NCI-H446 treated with DMSO at 0.1 percent for 48 hours (cell line): Measurements from ENCODE around the gene TBX15.
A peak's percentile ranks its signal among the peaks of the same experiment; 100 is the strongest.
"Not testable (repeated sequence)": the region's sequence is repeated elsewhere in the genome, so short reads cannot be mapped to it uniquely, and the experiment has no call there.

ENCODE experiments used
- DNase-seq: peaks from one replicate; lab custom pipeline; 2025; lab: John Stamatoyannopoulos, UW

The TBX15 gene

DNA sequence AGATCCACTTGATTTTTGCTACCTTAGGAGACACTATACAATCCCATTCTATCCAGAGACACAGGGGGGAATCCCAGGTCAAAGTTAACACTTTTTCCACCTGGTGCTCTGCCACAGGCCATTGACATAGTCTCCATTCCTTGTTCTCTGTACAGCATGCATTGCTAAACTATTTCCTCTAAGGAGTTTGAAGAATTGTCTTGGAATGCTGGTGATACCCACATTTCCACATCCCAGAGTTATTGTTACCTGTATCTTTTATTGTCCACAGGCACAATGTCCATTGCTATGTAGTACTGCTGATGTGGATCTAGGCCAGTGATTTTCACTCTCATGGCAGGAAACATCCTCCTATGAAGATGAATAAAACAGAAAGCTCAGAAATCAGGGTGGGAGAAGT lies 61.9 kb downstream of the TBX15 start:
- no peak for DNase-seq

DNA sequence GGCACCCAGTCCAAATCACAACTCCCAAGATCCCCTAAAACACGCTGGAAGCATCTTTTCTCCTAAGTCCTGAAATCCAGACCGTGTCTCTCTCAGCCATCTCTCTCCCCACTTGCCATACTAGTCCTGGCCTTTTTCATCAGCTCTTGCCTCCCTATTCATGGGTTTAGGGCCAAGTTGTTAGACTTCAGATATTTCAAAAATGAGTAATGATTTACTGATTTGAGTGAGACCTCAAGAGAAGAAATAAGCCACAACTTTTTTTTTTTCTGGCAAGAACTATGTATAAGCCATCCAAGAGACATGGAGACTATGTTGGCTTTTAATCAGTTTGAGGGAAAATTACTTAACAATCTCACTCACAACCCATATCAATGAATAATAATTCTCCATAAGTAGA lies 62.5 kb downstream of the TBX15 start:
- DNase-seq, result no peak

DNA sequence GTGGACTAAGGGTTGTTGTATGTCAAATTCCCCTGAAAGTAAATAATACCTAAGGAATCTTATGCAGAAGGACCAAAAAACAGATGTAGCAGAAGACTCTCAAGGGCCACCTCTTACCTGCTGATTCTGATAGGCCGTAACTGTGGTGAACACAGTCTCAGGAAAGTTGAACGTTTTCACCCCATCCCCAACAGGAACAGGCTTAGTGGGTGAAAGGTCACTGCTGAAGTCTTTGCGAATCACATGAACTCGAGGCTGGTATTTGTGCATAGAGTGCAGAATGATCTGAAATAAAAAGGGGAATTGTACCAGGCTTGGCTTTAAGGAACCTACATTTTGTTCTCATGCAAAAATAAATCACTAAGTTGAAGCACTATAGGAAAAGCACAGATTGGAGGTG lies 64.8 kb downstream of the TBX15 start:
- DNase-seq, result no peak

DNA sequence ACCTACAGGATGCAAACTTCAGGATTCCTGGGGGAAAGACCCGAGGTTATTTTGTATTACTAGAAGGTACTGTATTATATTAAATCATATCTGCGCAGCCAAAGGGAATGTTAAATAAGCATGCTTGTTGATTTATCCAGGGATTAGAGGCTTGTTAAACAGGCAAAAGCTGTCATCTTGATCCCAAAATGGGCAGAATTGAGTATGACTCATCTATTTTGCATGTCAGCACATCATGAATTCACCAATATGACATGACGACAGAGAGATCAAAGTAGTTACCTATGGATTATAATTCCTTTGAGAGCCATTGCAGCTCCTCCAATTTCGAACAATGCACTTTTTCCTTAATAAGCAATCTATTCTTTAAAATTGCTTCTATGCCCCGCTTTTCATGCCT lies 66.1 kb downstream of the TBX15 start:
- no peak for DNase-seq

DNA sequence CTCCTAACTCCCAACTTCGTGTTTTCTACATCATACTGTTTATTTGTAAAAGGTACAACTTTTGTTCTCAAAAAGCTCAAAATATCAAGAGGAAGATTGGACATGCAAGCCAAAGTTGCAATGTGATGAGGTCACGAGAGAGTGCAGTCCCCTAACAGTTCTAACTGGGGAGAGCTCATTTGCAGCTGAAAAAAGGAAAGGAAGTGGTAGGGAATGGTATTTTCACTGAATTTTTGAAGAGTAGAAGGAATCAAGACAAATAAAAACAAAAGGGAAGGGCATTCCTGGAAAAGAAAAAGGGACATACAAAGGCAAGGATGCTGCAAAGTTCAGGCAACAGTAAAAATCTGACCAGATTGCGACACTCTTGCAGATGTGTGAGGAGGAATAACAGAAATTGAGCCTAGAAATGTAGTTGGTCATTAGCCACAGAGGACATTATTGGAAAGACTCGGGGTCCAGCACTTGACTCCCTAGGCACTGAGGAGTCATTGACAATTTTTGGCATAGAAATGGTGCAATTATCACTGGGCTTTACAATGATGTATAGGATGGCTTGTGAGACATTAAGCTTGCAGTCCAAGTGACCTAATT lies 67.9 kb downstream of the TBX15 start:
- no peak for DNase-seq

DNA sequence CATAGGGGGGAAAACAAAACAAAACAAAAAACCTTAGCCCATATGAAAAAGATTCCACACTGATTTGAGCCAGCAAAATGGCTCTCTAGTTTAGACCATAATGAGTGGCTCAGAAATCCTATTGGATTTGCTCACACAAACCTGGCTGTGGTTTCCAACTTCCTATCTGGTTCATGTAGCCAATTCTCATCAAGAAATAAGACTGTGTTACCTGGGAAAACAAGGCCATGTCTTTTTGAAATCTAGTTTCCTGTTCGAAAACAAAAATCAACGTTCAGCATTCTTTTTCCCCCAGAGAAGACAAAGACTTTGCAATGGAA lies 69.2 kb downstream of the TBX15 start:
- DNase-seq, result no peak

DNA sequence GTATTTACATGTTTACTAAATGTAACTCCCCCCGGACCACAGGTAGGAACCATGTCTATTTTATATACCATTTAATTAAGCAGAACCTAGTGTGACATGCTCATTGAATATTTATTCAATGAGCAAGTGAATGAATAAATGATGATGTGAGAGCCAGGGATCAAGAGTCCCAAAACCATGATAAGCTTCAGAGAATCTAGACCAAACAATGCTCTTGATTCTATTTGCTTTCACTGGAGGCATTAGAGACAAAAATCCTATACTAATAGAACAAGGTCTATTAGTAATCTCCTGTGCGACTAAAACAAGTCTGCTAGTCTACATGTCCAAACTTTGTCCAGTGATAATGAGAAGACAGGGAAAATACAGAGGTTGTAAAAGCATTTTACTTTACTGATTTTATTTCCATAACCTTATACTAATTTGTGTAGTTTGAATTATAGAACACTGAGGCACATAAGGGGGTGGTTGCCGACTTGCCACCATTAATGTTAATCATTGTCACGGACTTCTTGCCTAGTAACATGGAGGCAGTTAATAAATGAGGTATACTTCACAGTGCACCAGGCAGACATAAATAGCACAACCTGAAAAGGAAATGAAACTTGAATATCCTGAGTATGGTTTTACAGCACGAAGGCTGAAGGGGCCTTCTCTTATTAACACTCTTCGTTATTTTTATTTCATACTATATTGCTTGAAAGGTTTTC lies 69.8 kb downstream of the TBX15 start:
- no peak for DNase-seq

DNA sequence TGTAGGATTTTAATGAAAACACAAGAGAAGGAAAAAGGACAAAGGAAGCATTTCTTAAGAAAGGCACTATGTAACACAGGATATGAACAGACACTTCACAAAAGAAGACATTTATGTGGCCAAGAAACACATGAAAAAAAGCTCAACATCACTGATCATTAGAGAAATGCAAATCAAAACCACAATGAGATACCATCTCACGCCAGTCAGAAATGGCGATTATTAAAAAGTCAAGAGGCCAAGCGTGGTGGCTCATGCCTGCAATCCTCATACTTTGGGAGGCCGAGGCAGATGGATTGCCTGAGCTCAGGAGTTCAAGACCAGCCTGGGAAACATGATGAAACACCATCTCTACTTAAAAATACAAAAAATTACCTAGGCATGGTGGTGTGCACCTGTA lies 71.8 kb downstream of the TBX15 start:
- DNase-seq, result not testable (repeated sequence)

DNA sequence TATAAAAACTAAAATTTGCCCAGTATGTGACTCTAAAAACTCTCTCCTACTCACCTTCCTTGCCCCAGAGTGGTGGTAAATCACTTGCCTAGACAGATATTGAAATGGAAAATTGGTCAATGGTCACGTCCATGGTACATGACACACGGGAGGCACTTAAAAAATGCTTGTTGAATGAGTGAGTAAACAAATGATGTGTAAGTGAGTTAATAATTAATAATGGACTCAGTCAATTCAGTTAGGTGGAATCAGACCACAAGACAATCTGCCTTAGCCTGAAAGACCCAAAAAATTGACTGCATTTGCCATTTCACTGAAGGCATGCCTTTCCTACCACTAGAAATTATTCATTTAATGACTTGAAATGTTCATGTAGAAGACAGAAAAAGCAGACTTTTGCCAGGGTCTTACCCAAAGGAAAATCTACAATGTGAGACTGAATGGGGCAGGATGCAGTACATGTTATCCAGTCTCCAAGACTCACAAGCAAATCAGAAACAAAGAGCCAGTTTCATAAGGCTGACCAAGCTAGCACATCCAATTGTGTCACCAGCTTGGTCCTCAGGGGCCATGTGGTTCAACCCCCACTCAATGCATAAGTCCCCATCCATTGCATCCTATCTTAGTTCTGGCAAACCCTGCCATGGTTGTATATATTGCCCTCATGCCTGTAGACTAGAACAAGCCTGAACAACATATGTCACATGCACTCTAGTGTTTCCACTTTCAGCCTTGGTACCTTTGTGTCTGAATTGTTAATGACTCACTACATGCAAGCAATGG lies 73.6 kb downstream of the TBX15 start:
- no peak for DNase-seq

DNA sequence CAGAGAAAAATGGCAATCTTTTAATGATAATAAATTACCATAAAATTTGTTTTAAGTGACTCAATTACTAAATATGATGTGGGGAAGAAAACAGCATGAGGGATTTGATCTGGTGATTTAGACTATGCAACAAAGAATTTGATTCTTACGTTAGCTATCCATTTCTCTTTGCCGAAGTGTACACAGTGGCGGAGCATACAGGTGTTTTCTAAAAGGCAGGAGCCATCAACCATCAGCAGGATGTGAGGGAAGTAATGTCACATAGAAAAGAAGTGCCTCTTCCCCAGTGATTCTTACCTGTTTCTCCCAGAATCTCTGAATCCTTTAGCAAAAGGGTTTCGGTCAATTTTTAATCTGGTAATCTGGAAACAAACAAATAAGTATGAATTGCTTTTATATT lies 74.3 kb downstream of the TBX15 start:
- no peak for DNase-seq

DNA sequence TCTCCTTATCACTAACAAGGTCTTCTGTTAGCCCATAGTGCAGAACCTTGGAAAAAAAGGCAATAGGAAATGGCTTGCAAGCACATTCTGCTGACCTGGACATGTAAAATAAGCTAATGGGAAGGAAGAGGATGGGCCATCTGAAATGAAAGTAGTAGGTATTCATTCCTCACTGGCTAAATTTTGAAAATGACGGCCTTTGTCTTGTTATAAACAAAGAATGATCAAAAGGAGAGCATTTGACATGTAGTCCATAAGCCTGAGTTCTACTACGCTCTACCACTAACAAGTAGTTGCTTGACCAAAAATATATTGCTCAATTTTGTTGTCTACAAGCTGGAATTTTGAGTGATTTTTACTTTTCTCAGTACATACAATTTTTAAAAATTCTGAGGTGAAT lies 75.6 kb downstream of the TBX15 start:
- no peak for DNase-seq

DNA sequence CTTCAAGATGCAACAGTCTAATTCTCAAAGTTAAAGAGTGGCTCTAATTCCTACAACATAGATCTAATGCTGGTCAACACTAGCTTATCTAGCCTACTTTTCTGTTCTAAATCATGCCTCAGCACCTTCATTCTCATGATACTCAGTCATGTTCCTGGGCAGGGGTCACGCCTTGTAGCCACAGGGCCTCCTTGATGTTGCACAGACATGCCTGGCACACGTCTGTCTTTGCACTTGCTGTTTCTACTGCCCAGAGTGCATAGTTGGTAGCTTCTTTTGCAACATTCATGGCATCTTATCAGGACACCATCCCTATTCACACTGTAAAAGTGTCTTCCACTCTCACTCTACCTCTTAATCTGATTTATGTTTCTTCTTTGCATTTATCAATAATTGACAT lies 76.6 kb downstream of the TBX15 start:
- no peak for DNase-seq

DNA sequence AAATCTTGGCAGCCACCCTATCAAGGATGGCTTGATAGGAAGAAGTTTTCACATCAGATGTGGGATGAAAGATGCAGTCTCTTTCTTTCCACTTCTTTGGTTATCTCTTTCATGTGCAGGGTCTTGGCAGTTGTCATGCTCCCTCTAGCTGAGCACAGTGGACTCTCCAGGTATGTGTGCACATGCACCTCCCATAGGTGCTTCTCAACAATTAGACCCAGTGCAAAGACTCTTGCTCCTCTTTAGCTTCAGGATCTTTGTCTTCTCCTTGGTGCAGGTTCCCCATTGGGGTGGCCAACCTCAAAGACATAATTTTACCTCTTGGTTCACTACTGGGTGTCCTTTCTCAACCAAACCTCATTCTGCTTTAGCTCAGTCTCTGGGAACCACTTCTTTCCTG lies 80.7 kb downstream of the TBX15 start:
- DNase-seq, result no peak

DNA sequence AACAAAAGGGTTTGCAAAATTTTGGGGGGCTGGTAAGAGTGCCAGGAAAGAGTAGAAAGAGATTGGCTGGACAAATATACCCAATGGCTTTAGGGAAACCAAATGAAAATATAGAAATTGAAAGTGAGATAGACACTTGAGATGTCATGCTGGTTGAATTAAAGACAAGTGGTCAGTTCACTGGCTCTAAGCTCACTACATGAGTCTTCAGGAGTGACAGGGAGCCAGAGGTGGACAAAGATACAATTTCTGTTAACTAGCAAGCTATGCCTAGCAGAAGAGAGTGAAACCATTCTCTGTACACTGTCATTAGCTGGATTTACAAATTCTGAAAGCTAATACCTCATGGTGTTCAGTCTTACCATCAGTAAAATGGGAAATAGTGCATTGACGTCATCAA lies 82.5 kb downstream of the TBX15 start:
- DNase-seq, result no peak

DNA sequence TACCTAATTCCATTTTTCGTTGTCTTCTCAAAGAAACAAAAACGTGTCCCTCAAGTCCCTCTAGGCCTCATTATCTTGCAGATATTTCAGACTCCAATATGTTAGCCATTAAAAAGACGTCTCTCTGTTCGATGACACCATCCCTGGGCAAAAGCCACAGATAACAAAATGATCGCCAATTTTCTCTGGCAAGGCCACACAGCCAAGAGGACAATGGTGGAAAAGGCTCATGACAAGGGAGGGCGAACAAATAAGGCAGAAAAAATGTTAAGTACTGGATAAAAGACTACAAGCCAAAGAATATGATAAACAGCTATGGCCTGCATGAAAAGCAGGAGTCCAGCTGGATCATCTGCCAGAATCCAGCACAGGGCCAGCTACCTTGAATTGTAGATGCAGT lies 82.9 kb downstream of the TBX15 start:
- peak; percentile 73 for DNase-seq

DNA sequence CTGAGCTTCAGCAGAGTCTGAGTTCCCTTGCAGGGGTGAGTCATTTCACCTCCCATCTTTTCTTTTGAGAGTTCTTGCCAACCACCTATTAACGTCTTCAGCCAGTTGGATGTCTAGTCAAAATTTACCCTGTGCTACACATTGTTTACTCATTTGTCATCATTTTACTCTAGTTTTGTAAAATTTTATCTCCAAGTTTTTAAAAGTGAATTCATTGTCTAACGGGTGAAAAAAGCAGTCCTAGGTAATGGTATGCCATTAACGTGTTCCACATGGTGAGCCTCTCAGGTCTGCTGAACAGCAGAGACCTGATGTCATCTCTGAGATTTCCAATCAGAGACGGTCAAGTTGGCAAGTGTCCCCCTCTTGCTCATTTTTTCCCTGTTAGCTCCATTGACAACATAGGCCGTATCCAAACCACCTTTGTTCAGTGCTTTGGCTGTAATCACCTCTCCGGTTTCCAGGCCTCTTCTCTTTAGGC lies 85.4 kb downstream of the TBX15 start:
- peak; percentile 57 for DNase-seq

DNA sequence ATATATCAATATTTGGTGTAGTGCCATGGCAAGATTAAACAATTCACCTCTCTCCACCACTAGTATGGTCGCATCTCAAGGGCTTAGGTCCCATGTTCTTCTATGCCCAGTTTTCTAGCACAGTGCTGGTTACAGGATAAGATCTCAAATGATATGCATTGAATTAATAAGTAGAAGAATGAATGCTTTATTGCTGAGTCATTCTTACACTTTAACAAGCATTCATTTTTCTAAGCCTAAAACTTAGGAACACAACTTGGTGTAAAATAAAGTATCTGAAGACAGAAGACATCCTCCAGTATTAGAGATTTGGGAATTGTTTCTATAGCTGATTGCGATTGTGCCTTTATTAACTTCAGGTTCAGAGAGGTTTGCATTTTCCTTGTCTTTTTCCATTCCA lies 85.8 kb downstream of the TBX15 start:
- no peak for DNase-seq

DNA sequence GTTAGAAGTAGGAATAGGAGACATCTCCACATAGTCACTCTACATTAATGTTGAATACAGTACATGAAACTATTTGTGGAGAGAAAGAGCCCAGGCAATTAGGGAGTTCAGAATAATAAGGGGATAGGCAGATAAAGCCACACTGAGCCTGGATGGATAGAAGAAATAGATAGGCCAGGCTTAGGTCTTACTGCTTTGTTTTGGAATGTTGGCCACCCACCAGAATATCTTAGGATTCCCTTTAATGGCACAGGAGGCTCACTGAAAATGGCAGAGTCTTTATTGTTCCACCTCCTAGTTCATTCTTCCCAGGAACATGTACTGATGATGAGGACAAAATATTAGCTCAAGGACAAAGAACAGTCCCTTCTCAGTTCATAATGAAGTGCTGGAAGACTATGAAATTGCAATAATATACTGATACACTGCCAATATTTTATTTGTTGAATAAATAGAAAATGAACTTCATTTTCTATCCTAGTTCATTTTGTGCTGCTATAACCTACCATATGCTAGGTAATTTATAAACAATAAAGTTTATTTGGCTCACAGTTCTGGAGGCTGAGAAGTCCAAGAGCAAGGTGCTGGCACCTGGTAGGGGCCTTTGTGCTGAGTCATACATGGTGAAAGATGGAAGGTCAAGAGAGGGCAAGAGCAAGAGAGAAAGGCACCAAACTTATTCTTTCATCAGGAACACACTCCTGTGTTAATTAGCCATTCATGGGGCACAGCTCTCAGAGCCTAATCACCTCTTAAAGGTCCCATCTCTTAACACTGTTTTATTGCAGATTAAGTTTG lies 87.3 kb downstream of the TBX15 start:
- peak; percentile 14 for DNase-seq

DNA sequence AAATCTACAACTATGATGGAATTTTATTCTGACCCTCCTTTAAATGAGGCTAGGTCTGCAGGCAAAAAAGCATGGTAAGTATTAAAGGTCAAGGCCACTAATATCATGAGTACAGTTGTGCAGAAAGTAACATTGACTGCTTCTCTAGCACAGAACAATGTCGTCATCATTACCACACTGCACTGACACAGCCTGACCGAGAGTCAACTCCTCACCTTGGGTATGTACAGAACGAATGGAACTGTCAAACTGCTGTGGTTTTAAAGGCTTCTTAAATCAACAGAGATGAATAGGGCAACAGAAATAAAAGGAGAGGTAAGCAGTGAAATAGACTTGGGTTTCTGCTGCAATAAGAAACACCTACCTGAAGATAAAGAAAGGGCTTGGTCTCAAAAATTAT lies 88.8 kb downstream of the TBX15 start:
- DNase-seq, result no peak

DNA sequence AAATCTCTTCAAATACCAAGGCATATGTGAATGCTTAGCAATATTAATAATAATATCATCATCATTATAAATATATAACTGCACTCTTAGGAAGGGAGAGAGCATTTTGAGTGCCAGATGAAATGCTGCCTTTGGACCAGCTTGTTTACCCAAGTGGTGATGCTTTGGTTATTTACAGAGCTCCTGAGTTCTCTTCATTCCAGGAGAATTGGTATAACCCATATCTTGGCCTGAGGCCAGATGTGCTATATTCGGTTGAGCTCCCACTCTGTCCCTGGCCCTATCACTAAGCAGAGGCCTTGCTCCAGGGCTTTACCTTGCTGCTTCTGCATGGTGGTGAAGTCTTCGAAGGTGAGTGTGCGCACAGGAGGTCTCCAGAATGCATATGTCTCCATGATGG lies 89.4 kb downstream of the TBX15 start:
- no peak for DNase-seq

DNA sequence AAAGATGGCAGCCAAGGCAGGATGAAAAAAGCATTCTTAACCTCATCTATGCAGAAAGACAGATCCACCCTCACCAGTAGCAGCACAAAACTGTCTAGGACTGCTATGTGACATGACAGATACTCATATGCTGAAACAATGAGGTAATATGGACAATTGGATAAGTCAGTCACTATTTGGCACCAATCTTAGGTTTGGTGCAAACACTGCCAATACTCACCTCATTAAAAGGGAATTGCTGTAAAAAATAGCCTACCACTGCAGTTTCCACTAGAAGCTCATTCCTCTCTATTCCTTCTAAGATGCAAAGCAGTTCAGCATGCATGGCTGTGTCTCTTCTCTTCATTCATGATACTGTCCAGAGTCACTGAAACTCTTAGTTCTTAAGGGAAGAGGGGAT lies 91.7 kb downstream of the TBX15 start:
- peak; percentile 45 for DNase-seq

DNA sequence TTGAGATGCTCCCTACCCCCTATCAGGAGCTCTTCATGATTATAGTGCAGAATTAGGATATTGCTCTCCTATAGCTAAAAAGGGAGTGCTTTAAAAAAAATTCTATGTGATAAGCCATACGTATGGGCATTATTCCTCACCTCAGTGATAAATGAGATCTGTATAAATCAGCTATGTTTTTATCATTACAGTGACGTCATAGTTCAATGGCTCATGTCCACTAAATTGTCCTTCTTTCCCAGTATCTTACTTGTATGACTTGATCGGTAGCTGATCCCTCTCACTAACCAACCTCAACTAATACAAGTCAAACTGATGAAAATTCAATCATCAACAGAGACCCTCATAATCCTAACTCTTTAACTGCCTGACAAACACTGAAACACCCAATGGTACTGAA lies 93.3 kb downstream of the TBX15 start:
- no peak for DNase-seq
